ENCODE data around the gene DBX2.
A peak's percentile ranks its signal among the peaks of the same experiment; 100 is the strongest.

Gene DBX2

GRCh38 chr12:45039757-45040156, 11.1 kb downstream of the DBX2 start:
- H3K9me3 ChIP-seq (replicated peaks in 1 of 2; ENCODE audit: control insufficient read depth in 2 of 2, insufficient read depth in 1 of 2, low read depth in 1 of 2, low read length in 2 of 2) = peaks cover 0 to 2% of the 10 kb centered on the region in 2 donors
- no peak for DNase-seq (ENCODE audit: low spot score)
- WGBS, 2 donors (ENCODE audit: extremely low coverage in 2 of 2, insufficient read length in 2 of 2, insufficient replicate concordance in 1 of 2) = no CpG with 5 or more reads among the region's 2 CpGs

GRCh38 chr12:45034861-45035265, 16.0 kb downstream of the DBX2 start:
- H2BK12ac ChIP-seq (ENCODE audit: low read length) = no peak overlapping the region
- no peak overlapping the region for H4K8ac ChIP-seq (ENCODE audit: low read depth, low read length)
- no peak overlapping the region for H3K14ac ChIP-seq (ENCODE audit: low read length)
- H3K9ac ChIP-seq (ENCODE audit: low read depth, low read length, poor library complexity) = no peak overlapping the region
- WGBS, 2 donors (ENCODE audit: extremely low coverage in 2 of 2, insufficient read length in 2 of 2, insufficient replicate concordance in 1 of 2) = no CpG with 5 or more reads among the region's 11 CpGs
- H3K27me3 ChIP-seq (ENCODE audit: control insufficient read depth in 3 of 3, insufficient read depth in 3 of 3, low read depth in 1 of 3, low read length in 3 of 3) = peaks cover 0 to 27% (median 0%) of the 10 kb centered on the region in 3 experiments
- H2BK120ac ChIP-seq (ENCODE audit: low read depth, low read length) = no peak overlapping the region
- H3K4me2 ChIP-seq (ENCODE audit: insufficient read depth, low read length, poor library complexity, severe bottlenecking) = peak overlapping the region; percentile 56
- H3K79me1 ChIP-seq (ENCODE audit: low read depth, low read length) = no peaks in the 10 kb centered on the region
- no peak overlapping the region for H2BK15ac ChIP-seq (ENCODE audit: low read length)
- no peak overlapping the region for H2AK5ac ChIP-seq (ENCODE audit: low read depth, low read length)
- no peak overlapping the region for H3K23ac ChIP-seq (ENCODE audit: low read depth, low read length, poor library complexity)
- H3K9me3 ChIP-seq (replicated peaks in 1 of 2; ENCODE audit: control insufficient read depth in 2 of 2, insufficient read depth in 1 of 2, low read depth in 1 of 2, low read length in 2 of 2) = peaks cover 0 to under 1% of the 10 kb centered on the region in 2 donors
- peak; percentile 51 for DNase-seq (ENCODE audit: low spot score)
- peak overlapping the region; percentile 83 for H3K27ac ChIP-seq (replicated peaks; ENCODE audit: low read length)
- peak overlapping the region; percentile 74 for H2AFZ ChIP-seq (ENCODE audit: low read length)
- H4K91ac ChIP-seq (ENCODE audit: low read depth, low read length, poor library complexity) = no peak overlapping the region
- no peak overlapping the region for H3K18ac ChIP-seq (ENCODE audit: low read length)
- H3K4me1 ChIP-seq (ENCODE audit: control insufficient read depth in 2 of 2, insufficient read depth in 1 of 2, low read depth in 1 of 2, low read length in 2 of 2) = peaks cover 0 to 10% of the 10 kb centered on the region in 2 donors
- H2BK5ac ChIP-seq (ENCODE audit: low read length) = no peak overlapping the region
- H3K36me3 ChIP-seq (replicated peaks in 1 of 2; ENCODE audit: control insufficient read depth in 2 of 2, insufficient read depth in 2 of 2, low read length in 2 of 2) = no peaks in the 10 kb centered on the region
- no peak overlapping the region for H3K4ac ChIP-seq (ENCODE audit: low read length)
- no peak overlapping the region for H3K4me3 ChIP-seq (ENCODE audit: low read length in 2 of 2)

More at GRCh38 chr12:45039757-45040156, 11.1 kb downstream of the DBX2 start:
- Histone ChIP-seq H3K4me3 (ENCODE audit: low read length in 2 of 2) (no peak overlapping the region), H3K9ac (ENCODE audit: low read depth, low read length, poor library complexity) (no peak overlapping the region), H3K36me3 (replicated peaks in 1 of 2; ENCODE audit: control insufficient read depth in 2 of 2, insufficient read depth in 2 of 2, low read length in 2 of 2) (no peaks in the 10 kb centered on the region), H2BK12ac (ENCODE audit: low read length) (no peak overlapping the region), H3K27ac (replicated peaks; ENCODE audit: low read length) (no peak overlapping the region), H3K4me2 (ENCODE audit: insufficient read depth, low read length, poor library complexity, severe bottlenecking) (no peak overlapping the region), H3K4ac (ENCODE audit: low read length) (no peak overlapping the region), H2BK120ac (ENCODE audit: low read depth, low read length) (no peak overlapping the region), H3K18ac (ENCODE audit: low read length) (no peak overlapping the region), H4K91ac (ENCODE audit: low read depth, low read length, poor library complexity) (no peak overlapping the region), H3K27me3 (ENCODE audit: control insufficient read depth in 3 of 3, insufficient read depth in 3 of 3, low read depth in 1 of 3, low read length in 3 of 3) (peaks cover 0 to 27% (median 0%) of the 10 kb centered on the region in 3 experiments), H3K23ac (ENCODE audit: low read depth, low read length, poor library complexity) (no peak overlapping the region), H2BK5ac (ENCODE audit: low read length) (no peak overlapping the region), H3K14ac (ENCODE audit: low read length) (no peak overlapping the region), H3K79me1 (ENCODE audit: low read depth, low read length) (no peaks in the 10 kb centered on the region), H2AK5ac (ENCODE audit: low read depth, low read length) (no peak overlapping the region), H3K4me1 (ENCODE audit: control insufficient read depth in 2 of 2, insufficient read depth in 1 of 2, low read depth in 1 of 2, low read length in 2 of 2) (peaks cover 0 to 2% of the 10 kb centered on the region in 2 donors), H2AFZ (ENCODE audit: low read length) (no peak overlapping the region), H2BK15ac (ENCODE audit: low read length) (no peak overlapping the region), H4K8ac (ENCODE audit: low read depth, low read length) (no peak overlapping the region)

GRCh38 chr12:45017916-45018315, 33.0 kb downstream of the DBX2 start:
- H3K18ac ChIP-seq (ENCODE audit: low read length) = no peak overlapping the region

DNA sequence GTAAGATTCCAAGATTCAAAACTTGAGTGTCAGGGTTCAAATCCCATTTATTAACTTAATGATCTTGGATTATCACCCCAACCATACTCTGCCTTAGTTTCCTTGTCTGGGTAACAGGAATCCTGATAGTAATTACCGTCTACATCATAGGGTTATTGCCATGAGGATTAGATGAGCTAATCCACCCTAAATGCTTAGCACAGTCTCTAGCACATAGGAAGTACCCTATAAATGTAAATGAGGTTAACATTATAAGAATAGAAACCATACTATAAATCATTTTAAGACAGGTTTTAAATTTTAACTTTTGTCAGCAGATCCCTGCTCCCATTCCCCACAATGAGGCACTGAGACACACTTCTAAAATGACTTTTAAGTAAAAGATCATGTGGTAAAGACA, 36.5 kb downstream of the DBX2 start:
- H2BK15ac ChIP-seq (ENCODE audit: low read length) = no peak overlapping the region
- no peak overlapping the region for H4K91ac ChIP-seq (ENCODE audit: low read depth, low read length, poor library complexity)
- no peak overlapping the region for H3K4me2 ChIP-seq (ENCODE audit: insufficient read depth, low read length, poor library complexity, severe bottlenecking)
- no peak overlapping the region for H3K4ac ChIP-seq (ENCODE audit: low read length)
- H3K79me1 ChIP-seq (ENCODE audit: low read depth, low read length) = no peaks in the 10 kb centered on the region
- H3K14ac ChIP-seq (ENCODE audit: low read length) = no peak overlapping the region
- no peaks in the 10 kb centered on the region for H3K36me3 ChIP-seq (replicated peaks in 1 of 2; ENCODE audit: control insufficient read depth in 2 of 2, insufficient read depth in 2 of 2, low read length in 2 of 2)
- no peak overlapping the region for H2BK120ac ChIP-seq (ENCODE audit: low read depth, low read length)
- no peak overlapping the region for H2AK5ac ChIP-seq (ENCODE audit: low read depth, low read length)
- DNase-seq (ENCODE audit: low spot score) = no peak
- no peak overlapping the region for H3K23ac ChIP-seq (ENCODE audit: low read depth, low read length, poor library complexity)
- H2BK12ac ChIP-seq (ENCODE audit: low read length) = no peak overlapping the region
- no peak overlapping the region for H3K9ac ChIP-seq (ENCODE audit: low read depth, low read length, poor library complexity)
- H3K9me3 ChIP-seq (replicated peaks in 1 of 2; ENCODE audit: control insufficient read depth in 2 of 2, insufficient read depth in 1 of 2, low read depth in 1 of 2, low read length in 2 of 2) = no peaks in the 10 kb centered on the region
- H3K27ac ChIP-seq (replicated peaks; ENCODE audit: low read length) = no peak overlapping the region
- H2BK5ac ChIP-seq (ENCODE audit: low read length) = no peak overlapping the region
- no peak overlapping the region for H4K8ac ChIP-seq (ENCODE audit: low read depth, low read length)
- peaks cover 0 to 3% (median 0%) of the 10 kb centered on the region in 3 experiments for H3K27me3 ChIP-seq (ENCODE audit: control insufficient read depth in 3 of 3, insufficient read depth in 3 of 3, low read depth in 1 of 3, low read length in 3 of 3)
- H3K18ac ChIP-seq (ENCODE audit: low read length) = no peak overlapping the region
- no peak overlapping the region for H3K4me3 ChIP-seq (ENCODE audit: low read length in 2 of 2)
- H3K4me1 ChIP-seq (ENCODE audit: control insufficient read depth in 2 of 2, insufficient read depth in 1 of 2, low read depth in 1 of 2, low read length in 2 of 2) = no peaks in the 10 kb centered on the region
- H2AFZ ChIP-seq (ENCODE audit: low read length) = no peak overlapping the region
- WGBS, 2 donors (ENCODE audit: extremely low coverage in 2 of 2, insufficient read length in 2 of 2, insufficient replicate concordance in 1 of 2) = no CpG with 5 or more reads among the region's 1 CpG

More at GRCh38 chr12:45017916-45018315, 33.0 kb downstream of the DBX2 start:
- Histone ChIP-seq H2BK5ac (ENCODE audit: low read length) (no peak overlapping the region), H3K4me2 (ENCODE audit: insufficient read depth, low read length, poor library complexity, severe bottlenecking) (no peak overlapping the region), H2BK12ac (ENCODE audit: low read length) (no peak overlapping the region), H2BK15ac (ENCODE audit: low read length) (no peak overlapping the region), H3K14ac (ENCODE audit: low read length) (no peak overlapping the region), H3K4ac (ENCODE audit: low read length) (no peak overlapping the region), H3K9me3 (replicated peaks in 1 of 2; ENCODE audit: control insufficient read depth in 2 of 2, insufficient read depth in 1 of 2, low read depth in 1 of 2, low read length in 2 of 2) (peaks cover 0 to 2% of the 10 kb centered on the region in 2 donors), H3K27ac (replicated peaks; ENCODE audit: low read length) (no peak overlapping the region), H3K79me1 (ENCODE audit: low read depth, low read length) (no peaks in the 10 kb centered on the region), H4K8ac (ENCODE audit: low read depth, low read length) (no peak overlapping the region), H3K23ac (ENCODE audit: low read depth, low read length, poor library complexity) (no peak overlapping the region), H3K27me3 (ENCODE audit: control insufficient read depth in 3 of 3, insufficient read depth in 3 of 3, low read depth in 1 of 3, low read length in 3 of 3) (peaks cover 0 to 3% (median 0%) of the 10 kb centered on the region in 3 experiments), H3K4me1 (ENCODE audit: control insufficient read depth in 2 of 2, insufficient read depth in 1 of 2, low read depth in 1 of 2, low read length in 2 of 2) (no peaks in the 10 kb centered on the region), H3K9ac (ENCODE audit: low read depth, low read length, poor library complexity) (no peak overlapping the region), H2BK120ac (ENCODE audit: low read depth, low read length) (no peak overlapping the region), H2AFZ (ENCODE audit: low read length) (no peak overlapping the region), H2AK5ac (ENCODE audit: low read depth, low read length) (no peak overlapping the region), H4K91ac (ENCODE audit: low read depth, low read length, poor library complexity) (no peak overlapping the region), H3K4me3 (ENCODE audit: low read length in 2 of 2) (no peak overlapping the region), H3K36me3 (replicated peaks in 1 of 2; ENCODE audit: control insufficient read depth in 2 of 2, insufficient read depth in 2 of 2, low read length in 2 of 2) (no peaks in the 10 kb centered on the region)
- DNase-seq (ENCODE audit: low spot score) = no peak
- WGBS, 2 donors (ENCODE audit: extremely low coverage in 2 of 2, insufficient read length in 2 of 2, insufficient replicate concordance in 1 of 2) = no CpG with 5 or more reads among the region's 1 CpG
